Stomach (tissue), 9 donors: ENCODE data around the gene COMP. TPM values are rescaled to one million over a fixed set of nuclear protein-coding genes. Genes with fewer than 3 reads are reported as not detected.

ENCODE experiments used
- DNase-seq, 2 donors: peaks; one replicate each; pipeline versions ENCODE4 v3.0.0 to v3.0.0-alpha.2; 2013 to 2019
- H3K27ac ChIP-seq, 5 donors: fragments of 200-600 bp in 4 of 5; sonication (generic) in 4 of 5; one replicate each; pipeline ENCODE4 v1.5.1; 2013 to 2019; ENCODE audit warnings: mild to moderate bottlenecking in 1 of 5, moderate library complexity in 1 of 5
- H3K27me3 ChIP-seq, 3 donors: fragments of 200-600 bp; sonication (generic); one replicate each; pipeline ENCODE4 v1.5.1; 2017 to 2019; ENCODE audit warnings: mixed run types in 1 of 3
- H3K36me3 ChIP-seq, 4 donors: fragments of 200-600 bp; sonication (generic); 1 replicate in 3 of 4; 2 replicates in 1 of 4; pipeline ENCODE4 v1.5.1; 2016 to 2019
- H3K4me1 ChIP-seq, 4 donors: fragments of 200-600 bp; sonication (generic); one replicate each; pipeline ENCODE4 v1.5.1; 2016 to 2019
- H3K4me3 ChIP-seq, 4 donors: fragments of 200-600 bp; sonication (generic) in 3 of 4; one replicate each; pipeline ENCODE4 v1.5.1; 2016 to 2019; ENCODE audit warnings: mild to moderate bottlenecking in 1 of 4
- H3K9me3 ChIP-seq, 4 donors: fragments of 200-600 bp; sonication (generic); one replicate each; pipeline ENCODE4 v1.5.1; 2016 to 2019
- CTCF ChIP-seq, 7 experiments: fragments of 450-650 bp in 4 of 7; fragments of 200-600 bp in 3 of 7; sonication (generic) in 3 of 7; IDR thresholded peaks; one replicate each; pipeline ENCODE4 v1.5.1; 2016 to 2019; ENCODE audit warnings: antibody characterized with exemption in 7 of 7, control low read depth in 2 of 7, mild to moderate bottlenecking in 1 of 7
- EP300 ChIP-seq: sonication (generic); formaldehyde crosslinking; IDR thresholded peaks from one replicate; pipeline ENCODE4 v1.6.1; 2017; ENCODE audit warnings: antibody characterized with exemption
- POLR2A ChIP-seq, 4 donors: fragments of 450-650 bp; IDR thresholded peaks; one replicate each; pipeline ENCODE4 v1.6.1; 2016; ENCODE audit warnings: antibody characterized with exemption in 4 of 4, control low read depth in 2 of 4, mild to moderate bottlenecking in 1 of 4, moderate library complexity in 1 of 4
- POLR2AphosphoS5 ChIP-seq, 3 donors: sonication (generic); formaldehyde crosslinking; IDR thresholded peaks; one replicate each; pipeline ENCODE4 v1.6.1; 2016; ENCODE audit warnings: antibody characterized with exemption in 3 of 3
- WGBS, 5 donors: extraction: QIAGEN DNeasy Blood & Tissue Kit in 3 of 5; methylation state at CpG; one replicate each; pipeline versions ENCODE4 v1.1.5 to v1.1.7; 2013 to 2018; 5-methylcytosine and 5-hydroxymethylcytosine counted together
- intact Hi-C: fragments of 100-400 bp; cut with DNase I; formaldehyde crosslinking; loops from one replicate; pipeline ENCODE4 v1.15.1; 2023; ENCODE audit warnings: low total_unique reads
- polyA plus RNA-seq, 3 donors: library from polyadenylated mRNA; stranded (reverse); fragments of 200-250 nt; gene quantifications; one replicate each; pipeline ENCODE4 v1.2.3, GENCODE V29; 2013
- total RNA-seq, 5 donors: library from RNA; depleted of rRNA; stranded (reverse); fragments of >200 nt; gene quantifications; one replicate each; pipeline versions ENCODE4 v1.1.0 to v1.2.3, GENCODE V29; 2014 to 2016
- donor health status: healthy with polysubstance abuse.
- donor health status: Bipolar disorder and iron deficiency.
- donor health status: healthy.

The COMP gene
- total and polyA plus RNA-seq, 8 donors: 0.62 to 4.1 (median 1.6) TPM; not detected in 4

- WGBS, 5 donors: 23 to 74% (median 48%) methylated on average over 32 to 71 of the region's 71 CpGs
- peaks cover 0 to 12% (median 8%) of the 10 kb centered on the region in 4 donors for H3K4me1 ChIP-seq
- H3K36me3 ChIP-seq: peaks cover 0 to 26% (median 12%) of the 10 kb centered on the region in 4 donors
- TF ChIP-seq POLR2AphosphoS5 (IDR thresholded peaks at IDR 0.05) (no peak), POLR2A (IDR thresholded peaks at IDR 0.05) (no peak), EP300 (no peak), CTCF (IDR thresholded peaks at IDR 0.05) (no peak)
- H3K9me3 ChIP-seq: no peaks in the 10 kb centered on the region
- H3K27me3 ChIP-seq: peaks cover 0 to 29% (median 0%) of the 10 kb centered on the region in 3 donors
- peak overlapping the region in 1 of 4 donors; percentile 7 for H3K4me3 ChIP-seq
- intact Hi-C loops: no loop called here
- no peak overlapping the region for H3K27ac ChIP-seq
- DNase-seq: no peak
Observed at GRCh38 chr19:18777301-18778075, 13.6 kb downstream of the COMP start.

- intact Hi-C loops: no loop called here
- Histone ChIP-seq H3K9me3 (no peaks in the 10 kb centered on the region), H3K36me3 (peaks cover 0 to 27% (median 12%) of the 10 kb centered on the region in 4 donors), H3K4me1 (peaks cover 0 to 12% (median 8%) of the 10 kb centered on the region in 4 donors), H3K4me3 (no peak overlapping the region), H3K27ac (no peak overlapping the region), H3K27me3 (peaks cover 0 to 29% (median 0%) of the 10 kb centered on the region in 3 donors)
- DNase-seq: no peak
- TF ChIP-seq POLR2A (IDR thresholded peaks at IDR 0.05) (no peak), CTCF (IDR thresholded peaks at IDR 0.05) (no peak), EP300 (no peak), POLR2AphosphoS5 (IDR thresholded peaks at IDR 0.05) (no peak)
- WGBS, 5 donors: 51 to 78% (median 68%) methylated on average over 10 to 12 of the region's 12 CpGs; no CpG with 5 or more reads in 1 of the 5 donors
Observed at GRCh38 chr19:18776736-18777135, 14.4 kb downstream of the COMP start.

- Histone ChIP-seq H3K4me1 (peaks cover 0 to 12% (median 8%) of the 10 kb centered on the region in 4 donors), H3K27ac (no peak overlapping the region), H3K36me3 (peaks cover 0 to 32% (median 14%) of the 10 kb centered on the region in 4 donors), H3K9me3 (no peaks in the 10 kb centered on the region), H3K4me3 (no peak overlapping the region), H3K27me3 (peaks cover 0 to 29% (median 0%) of the 10 kb centered on the region in 3 donors)
- intact Hi-C loops: no loop called here
- no peak for TF ChIP-seq POLR2AphosphoS5 (IDR thresholded peaks at IDR 0.05)
- TF ChIP-seq EP300: no peak
- TF ChIP-seq CTCF (IDR thresholded peaks at IDR 0.05): no peak
- TF ChIP-seq POLR2A (IDR thresholded peaks at IDR 0.05): no peak
- DNase-seq: no peak
- 77 to 89% (median 78%) methylated on average over 3 to 8 of the region's 8 CpGs for WGBS, 5 donors
Observed at GRCh38 chr19:18776288-18776594, 14.9 kb downstream of the COMP start.

DNA sequence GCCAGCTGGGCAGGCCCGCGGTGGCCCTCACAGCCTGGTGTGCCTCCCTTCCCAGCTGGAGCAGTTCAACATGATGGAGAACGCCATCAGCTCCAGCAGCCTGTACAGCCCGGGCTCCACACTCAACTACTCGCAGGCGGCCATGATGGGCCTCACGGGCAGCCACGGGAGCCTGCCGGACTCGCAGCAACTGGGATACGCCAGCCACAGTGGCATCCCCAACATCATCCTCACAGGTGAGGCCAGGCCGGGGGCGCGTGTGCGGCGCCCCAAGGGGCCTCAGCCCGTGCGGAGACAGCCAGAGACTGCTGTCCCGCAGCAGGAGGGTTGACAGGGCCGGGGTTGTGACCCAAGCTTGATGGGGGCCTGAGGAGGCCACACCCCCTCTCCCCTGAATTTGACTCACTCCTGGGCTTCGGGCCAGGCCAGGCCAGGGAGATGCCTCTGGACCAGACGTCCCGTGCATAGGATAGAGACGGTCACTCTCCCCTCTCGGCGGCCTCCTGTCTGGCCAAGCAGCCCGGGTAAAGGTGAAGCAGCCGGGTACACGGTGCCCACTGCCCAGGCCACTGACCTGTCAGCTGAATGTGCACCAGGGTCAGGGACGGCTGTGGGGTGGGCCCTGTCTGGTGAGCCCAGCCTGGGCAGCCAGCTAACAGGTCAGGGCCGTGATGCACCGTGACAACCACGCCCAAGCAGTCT lies 15.4 kb downstream of the COMP start:
- H3K4me1 ChIP-seq: peaks cover 0 to 12% (median 8%) of the 10 kb centered on the region in 4 donors
- no peak overlapping the region for H3K27ac ChIP-seq
- no peak for DNase-seq
- H3K4me3 ChIP-seq: no peak overlapping the region
- no peaks in the 10 kb centered on the region for H3K9me3 ChIP-seq
- H3K27me3 ChIP-seq: peaks cover 0 to 29% (median 0%) of the 10 kb centered on the region in 3 donors
- TF ChIP-seq POLR2AphosphoS5 (IDR thresholded peaks at IDR 0.05) (no peak), EP300 (no peak), POLR2A (IDR thresholded peaks at IDR 0.05) (no peak), CTCF (IDR thresholded peaks at IDR 0.05) (no peak)
- H3K36me3 ChIP-seq: peaks cover 0 to 34% (median 14%) of the 10 kb centered on the region in 4 donors
- 85 to 93% (median 88%) methylated on average over 18 to 33 of the region's 33 CpGs for WGBS, 5 donors
- intact Hi-C loops: no loop called here
